HL-60 (cell line): ENCODE measurements around the gene ZNF185.

Source experiments
- CTCF ChIP-seq: IDR thresholded peaks from one replicate; pipeline ENCODE4 v1.5.1; 2011; ENCODE audit warnings: low read length, control low read depth, inconsistent platforms; ENCODE audit not compliant: insufficient read depth
- POLR2AphosphoS5 ChIP-seq: IDR thresholded peaks from 2 replicates; pipeline ENCODE4 v1.6.1; 2012; ENCODE audit warnings: low read depth
- TF ChIP-seq, protein P1 (sequence below): IDR thresholded peaks from 2 replicates; pipeline ENCODE4 v1.6.1; 2012; ENCODE audit warnings: low read depth; ENCODE audit not compliant: insufficient replicate concordance

GRCh38 chrX:152892999-152893891 lies 4.6 kb upstream of the ZNF185 start:
- TF ChIP-seq POLR2AphosphoS5, result no peak
- no peak for TF ChIP-seq CTCF
- TF ChIP-seq, protein P1, sequence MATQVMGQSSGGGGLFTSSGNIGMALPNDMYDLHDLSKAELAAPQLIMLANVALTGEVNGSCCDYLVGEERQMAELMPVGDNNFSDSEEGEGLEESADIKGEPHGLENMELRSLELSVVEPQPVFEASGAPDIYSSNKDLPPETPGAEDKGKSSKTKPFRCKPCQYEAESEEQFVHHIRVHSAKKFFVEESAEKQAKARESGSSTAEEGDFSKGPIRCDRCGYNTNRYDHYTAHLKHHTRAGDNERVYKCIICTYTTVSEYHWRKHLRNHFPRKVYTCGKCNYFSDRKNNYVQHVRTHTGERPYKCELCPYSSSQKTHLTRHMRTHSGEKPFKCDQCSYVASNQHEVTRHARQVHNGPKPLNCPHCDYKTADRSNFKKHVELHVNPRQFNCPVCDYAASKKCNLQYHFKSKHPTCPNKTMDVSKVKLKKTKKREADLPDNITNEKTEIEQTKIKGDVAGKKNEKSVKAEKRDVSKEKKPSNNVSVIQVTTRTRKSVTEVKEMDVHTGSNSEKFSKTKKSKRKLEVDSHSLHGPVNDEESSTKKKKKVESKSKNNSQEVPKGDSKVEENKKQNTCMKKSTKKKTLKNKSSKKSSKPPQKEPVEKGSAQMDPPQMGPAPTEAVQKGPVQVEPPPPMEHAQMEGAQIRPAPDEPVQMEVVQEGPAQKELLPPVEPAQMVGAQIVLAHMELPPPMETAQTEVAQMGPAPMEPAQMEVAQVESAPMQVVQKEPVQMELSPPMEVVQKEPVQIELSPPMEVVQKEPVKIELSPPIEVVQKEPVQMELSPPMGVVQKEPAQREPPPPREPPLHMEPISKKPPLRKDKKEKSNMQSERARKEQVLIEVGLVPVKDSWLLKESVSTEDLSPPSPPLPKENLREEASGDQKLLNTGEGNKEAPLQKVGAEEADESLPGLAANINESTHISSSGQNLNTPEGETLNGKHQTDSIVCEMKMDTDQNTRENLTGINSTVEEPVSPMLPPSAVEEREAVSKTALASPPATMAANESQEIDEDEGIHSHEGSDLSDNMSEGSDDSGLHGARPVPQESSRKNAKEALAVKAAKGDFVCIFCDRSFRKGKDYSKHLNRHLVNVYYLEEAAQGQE, result no peak
